ENCODE data around the gene GPRIN2.
"Not testable (repeated sequence)": the region's sequence is repeated elsewhere in the genome, so short reads cannot be mapped to it uniquely, and the experiment has no call there.

GPRIN2 gene

DNA sequence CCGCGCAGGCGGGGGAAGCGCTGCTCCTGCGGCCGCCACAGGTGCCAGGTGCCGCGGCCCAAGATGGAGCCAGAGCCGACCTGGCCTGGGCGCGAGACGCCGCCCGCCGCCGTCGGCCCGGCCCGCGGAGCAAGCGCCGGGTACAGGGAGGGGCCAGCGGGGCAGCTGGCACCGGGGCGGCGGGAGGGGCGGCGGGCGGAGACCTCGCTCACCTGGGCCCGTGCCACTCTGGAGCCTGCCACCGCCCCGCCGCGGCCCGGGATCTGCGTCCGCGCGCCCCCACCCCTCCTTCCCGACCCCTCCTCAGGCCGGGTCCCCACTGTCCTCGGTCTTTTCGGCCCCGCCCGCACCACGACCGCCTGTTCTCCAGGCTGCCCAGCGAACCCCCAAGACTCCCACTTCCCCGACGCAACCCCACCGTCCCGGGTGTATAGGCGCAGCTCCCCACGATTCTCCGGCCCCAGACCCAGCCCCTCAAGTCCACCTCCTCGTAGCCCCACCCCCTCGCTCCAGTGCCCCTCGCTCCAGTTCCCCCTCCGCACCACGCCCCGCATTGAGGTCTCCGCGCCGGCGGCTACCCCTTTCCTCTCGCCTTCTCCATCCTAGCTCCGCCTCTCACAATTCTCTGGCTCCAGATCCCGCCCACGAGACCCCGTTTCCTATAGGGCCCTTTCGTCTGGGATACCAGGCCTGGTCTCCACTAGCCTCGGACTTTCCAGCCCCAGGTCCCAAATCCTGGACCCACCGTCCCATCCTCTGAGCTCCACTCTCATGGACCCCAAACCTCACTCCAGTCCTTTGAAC, at the start of gene GPRIN2:
Gene GPRIN2 (minus strand): TSS at position 144 of the 804 bp plus-strand sequence. CDS start 5,922 bp downstream, outside the sequence.
- peak; percentile 82 for DNase-seq (ENCODE audit: low spot score)

DNA sequence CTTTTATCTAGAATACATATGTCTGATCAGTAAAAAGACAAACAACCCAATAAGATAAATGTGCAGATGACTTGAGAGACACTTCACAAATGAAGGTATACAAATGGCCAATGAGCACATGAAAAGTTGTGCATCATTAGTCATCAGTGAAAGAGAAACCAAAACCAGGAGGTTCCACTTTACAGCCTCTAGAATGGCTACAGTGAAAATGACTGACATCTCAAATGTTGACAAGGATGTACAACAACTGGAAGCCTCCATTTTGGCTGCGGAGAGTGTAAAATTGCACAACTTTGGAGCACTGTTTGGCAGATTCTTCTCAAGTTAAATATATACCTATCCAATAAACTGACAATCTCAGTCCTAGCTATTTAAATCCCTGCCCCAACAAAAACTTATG, 44.1 kb upstream of the GPRIN2 start:
- not testable (repeated sequence) for DNase-seq (ENCODE audit: low spot score)

DNA sequence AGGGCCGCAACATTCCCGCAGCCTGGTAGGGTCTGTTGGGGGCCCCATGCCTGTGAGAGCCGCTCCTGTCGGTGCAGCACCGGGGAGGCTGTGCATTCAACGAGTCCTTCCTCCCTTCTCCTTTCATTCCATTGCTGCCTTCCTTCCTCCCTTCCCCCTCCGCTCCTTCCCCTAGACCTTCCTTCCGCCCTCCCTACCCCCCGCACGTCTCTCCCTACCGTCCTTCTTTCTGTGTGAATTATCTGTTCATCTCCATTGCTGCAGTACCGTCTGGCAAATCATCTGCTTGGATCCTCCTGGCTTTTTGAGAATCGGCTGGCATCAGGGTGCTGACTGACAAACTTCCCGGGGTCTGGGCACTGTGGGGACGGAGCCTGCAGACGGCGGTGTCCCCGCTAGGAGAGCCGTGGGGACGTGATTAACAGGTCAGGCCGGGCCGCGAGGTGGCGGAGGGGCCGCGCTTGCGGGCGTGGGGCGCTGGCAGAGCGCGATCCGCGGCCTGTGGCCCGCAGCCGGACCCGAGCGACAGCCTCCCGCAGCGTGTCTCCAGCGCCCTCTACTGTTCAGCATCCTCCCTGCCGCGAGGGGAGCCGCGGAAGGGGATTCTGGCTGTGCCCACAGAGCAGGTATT, 41.3 kb upstream of the GPRIN2 start:
- DNase-seq (ENCODE audit: low spot score), result not testable (repeated sequence)

DNA sequence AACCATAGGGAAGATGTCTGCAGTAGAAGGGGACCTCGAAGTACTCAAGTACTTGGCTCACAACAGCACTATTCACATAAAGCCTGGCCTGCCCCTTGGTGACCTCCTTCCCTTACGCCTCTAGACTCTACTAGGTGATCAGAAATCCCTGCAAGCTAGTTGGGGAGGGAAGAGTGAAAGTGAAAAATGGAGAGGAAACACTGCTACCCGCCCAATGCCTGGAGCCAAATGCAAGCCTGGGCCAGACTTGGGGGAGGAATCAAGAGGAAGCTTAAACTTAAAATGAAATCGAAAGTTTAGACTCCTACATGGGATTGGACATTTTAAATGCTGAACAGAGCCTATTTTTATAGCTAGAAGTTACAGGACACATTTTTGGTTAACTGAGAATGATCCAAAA, 40.1 kb upstream of the GPRIN2 start:
- not testable (repeated sequence) for DNase-seq (ENCODE audit: low spot score)

DNA sequence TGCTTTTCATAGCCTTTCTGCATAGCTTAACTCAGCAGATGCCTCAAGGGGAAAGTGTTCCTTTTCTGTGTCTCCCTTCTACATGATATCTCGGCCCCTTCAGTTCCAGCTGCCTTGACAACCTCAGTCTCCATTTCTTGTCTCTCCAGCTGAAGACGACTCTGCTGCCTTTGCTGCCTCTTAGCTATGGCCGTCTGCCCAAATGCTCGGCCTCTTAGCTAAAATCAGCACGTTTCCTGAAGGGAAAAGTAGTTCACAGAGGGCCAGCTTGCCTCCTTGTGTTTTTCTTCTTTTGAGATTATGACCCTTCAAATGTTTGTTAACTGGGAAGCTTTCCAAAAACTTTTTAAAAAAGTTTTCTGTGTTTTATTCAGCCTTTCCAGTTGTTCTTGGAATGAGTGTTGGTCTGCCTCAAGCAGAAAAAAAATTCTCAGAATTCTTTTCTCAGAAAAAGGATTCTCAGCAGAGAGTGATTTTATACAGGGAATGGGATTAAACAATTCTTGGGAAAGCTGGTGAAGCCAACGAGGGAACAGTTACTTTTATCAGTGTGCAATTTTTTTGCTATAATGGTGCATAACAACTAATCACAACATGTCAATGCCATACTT, 38.1 kb upstream of the GPRIN2 start:
- DNase-seq (ENCODE audit: low spot score), result not testable (repeated sequence)

DNA sequence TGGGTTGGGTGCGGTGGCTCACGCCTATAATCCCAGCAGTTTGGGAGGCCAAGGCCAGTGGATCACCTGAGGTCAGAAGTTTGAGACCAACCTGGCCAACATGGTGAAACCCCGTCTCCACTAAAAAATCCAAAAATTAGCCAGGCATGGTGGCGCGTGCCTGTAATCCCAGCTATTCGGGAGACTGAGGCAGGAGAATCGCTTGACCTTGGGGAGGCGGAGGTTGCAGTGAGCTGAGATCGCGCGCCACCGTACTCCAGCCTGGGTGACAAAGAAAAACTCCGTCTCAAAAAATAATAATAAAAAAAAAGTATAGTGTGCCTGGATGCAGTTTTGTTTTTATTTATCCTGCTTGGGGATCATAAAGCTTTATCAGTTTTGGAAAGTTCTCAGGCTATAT, 36.8 kb upstream of the GPRIN2 start:
- not testable (repeated sequence) for DNase-seq (ENCODE audit: low spot score)

DNA sequence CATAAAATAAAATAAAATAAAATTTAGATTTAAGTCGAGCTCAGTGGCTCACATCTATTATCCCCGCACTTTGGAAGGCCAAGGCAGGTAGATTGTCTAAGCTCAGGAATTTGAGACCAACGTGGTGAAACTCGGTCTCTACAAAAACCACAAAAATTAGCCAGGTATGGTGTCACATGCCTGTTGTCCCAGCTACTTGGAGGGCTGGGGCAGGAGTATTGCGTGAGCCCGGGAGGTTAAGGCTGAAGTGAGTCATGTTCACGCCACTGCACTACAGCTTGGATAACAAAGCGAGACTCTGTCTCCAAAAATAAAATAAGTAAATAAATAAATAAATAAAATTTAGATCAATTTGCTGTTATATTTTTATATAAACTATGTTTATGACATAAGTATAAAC, 34.6 kb upstream of the GPRIN2 start:
- DNase-seq (ENCODE audit: low spot score), result not testable (repeated sequence)

DNA sequence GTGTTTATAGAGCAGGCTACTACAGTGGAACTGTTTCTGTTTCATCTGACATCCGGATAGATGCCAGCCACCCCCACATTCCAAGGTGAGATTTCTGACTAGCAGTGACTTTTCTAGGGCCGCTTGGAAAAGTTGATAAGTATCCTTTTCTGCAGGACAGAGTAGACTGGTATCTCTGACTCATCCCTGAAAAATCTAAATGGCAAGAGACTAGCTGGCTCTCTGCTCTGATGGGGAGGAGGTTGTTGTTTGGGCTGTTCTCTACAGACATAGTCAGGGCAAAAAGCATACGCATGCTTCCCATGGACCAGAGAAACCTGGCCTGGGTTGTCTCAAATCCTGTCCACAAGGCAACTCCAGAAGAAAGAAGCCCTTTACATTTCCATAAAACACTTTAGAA, 33.1 kb upstream of the GPRIN2 start:
- DNase-seq (ENCODE audit: low spot score), result not testable (repeated sequence)

DNA sequence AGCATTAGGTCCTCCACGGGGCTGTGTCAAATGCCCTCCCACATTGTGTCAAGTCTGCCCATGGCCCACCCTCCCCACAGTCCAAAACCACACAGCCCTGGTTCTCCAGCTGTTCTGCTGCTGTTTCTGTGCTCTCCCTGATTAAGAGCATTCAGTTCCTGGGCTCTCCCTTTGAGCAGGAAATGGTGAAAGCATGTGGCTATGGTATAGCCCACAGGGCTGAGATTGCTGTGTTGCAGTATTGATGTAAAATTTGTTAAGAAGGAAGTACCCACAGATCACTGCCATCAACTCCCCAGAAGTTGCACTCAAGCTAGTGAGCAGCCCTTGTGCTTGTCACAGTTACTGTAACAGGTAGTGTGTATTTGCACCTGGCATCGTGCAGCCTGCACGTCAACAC, 31.8 kb upstream of the GPRIN2 start:
- not testable (repeated sequence) for DNase-seq (ENCODE audit: low spot score)

DNA sequence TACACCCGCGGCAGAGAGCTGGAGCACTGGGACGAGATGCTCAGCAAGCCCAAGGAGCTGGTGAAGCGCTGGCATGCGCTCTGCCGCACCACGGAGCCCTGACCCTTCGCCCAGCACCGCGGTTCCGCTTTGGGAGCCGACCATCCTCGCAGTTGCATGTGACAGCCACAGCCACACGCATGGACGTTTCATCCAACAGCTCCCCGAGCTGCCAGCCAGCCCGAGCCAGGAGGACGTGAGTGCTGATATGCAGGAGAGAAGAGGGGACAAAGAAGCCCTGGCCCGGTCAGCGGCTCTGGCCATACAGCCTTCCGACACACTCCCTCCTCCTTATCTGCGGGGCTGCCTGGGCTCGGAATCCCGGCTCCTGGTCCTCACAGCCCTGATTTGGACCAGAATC, 31.1 kb upstream of the GPRIN2 start:
- DNase-seq (ENCODE audit: low spot score), result not testable (repeated sequence)

DNA sequence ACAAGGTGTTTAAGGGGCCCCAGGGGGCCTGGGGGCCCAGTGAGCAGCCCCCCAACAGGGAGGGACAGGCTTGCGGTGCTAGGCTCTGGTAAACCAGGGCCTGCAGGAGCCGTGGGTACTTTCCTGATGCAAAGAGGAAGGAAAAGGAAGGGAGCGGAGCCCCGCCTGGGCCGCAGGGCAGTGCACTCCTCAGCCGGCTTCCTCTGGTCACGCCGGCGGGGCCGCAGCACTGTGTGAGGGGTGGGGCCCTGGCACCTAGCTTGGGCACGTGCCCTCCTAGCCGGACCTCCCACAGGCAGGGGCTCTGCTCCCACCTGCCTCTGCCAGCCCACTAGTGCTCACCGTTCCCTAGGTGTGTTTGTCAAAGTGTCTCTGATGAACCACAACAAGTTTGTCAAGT, 28.8 kb upstream of the GPRIN2 start:
- not testable (repeated sequence) for DNase-seq (ENCODE audit: low spot score)

DNA sequence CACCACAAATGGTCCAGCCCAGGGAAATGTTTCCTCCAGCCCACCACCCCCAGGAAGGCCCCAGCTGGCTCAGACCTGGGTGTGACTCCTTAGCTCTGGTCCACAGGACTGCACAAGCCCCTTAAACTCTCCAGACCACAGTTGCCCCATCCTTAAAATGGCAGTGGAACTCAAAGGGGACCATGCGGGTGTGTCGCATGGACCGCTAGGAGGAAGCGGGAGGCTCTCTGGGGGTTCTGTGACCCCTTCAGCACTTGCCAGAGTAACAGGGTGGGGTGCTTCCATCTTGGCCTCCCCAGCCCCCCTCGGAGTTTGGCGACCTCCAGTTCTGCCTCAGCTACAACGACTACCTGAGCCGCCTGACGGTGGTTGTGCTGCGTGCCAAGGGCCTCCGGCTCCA, 27.7 kb upstream of the GPRIN2 start:
- DNase-seq (ENCODE audit: low spot score), result not testable (repeated sequence)

DNA sequence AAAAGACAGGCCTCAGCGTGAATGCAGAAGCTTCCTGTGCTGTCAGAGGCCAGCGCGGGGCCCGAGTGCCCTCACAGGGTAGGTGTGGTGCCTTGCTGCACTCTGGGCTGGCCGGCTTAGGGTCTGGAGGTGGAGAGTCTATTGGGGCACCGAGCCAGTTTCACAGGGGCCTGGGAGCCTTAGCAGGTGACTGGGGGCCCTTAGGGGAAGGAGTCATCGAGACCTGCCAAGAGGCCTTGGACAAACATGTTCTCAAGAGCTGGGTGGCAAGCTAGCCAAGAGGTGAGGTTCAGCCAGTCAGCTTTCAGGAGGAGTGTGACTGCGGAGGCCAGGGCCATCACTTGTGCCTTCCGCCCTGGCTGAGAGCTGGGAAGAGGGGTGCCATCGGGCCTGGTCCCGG, 26.1 kb upstream of the GPRIN2 start:
- DNase-seq (ENCODE audit: low spot score), result not testable (repeated sequence)

DNA sequence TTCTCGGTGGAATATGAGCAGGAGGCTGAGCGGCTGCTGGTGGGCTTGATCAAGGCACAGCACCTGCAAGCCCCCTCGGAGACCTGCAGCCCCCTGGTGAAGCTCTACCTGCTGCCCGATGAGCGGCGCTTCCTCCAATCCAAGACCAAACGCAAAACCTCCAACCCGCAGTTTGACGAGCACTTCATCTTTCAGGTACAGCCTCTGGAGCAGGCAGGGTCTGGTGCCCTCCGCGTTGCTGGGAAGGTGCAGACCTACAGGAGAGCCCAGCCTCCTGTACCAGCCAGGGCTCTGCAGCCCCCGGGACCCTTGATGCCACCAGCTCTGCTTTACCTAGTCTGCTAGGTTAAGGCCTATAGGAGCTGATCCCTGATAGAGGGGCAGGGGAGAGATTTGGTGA, 25.5 kb upstream of the GPRIN2 start:
- not testable (repeated sequence) for DNase-seq (ENCODE audit: low spot score)

DNA sequence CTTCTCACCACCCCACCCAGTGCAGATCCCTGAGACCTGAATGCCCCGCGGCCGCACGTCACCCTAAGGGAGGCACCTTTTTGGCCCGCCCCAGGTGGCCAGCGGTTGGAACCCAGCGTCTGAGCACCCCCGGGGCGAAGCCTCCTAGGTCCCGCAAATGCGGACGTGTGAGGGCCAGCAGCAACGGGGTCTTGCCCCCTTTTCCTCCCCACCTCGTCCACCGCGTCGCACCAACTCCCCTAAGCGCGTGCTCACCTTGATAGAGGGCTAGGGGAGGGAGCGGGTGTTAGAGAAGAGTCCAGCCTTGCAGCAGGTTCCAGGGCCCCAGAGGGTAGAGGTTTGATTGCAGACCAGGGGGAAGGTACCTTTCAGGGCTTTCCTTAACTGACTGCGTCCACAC, 22.9 kb upstream of the GPRIN2 start:
- not testable (repeated sequence) for DNase-seq (ENCODE audit: low spot score)

DNA sequence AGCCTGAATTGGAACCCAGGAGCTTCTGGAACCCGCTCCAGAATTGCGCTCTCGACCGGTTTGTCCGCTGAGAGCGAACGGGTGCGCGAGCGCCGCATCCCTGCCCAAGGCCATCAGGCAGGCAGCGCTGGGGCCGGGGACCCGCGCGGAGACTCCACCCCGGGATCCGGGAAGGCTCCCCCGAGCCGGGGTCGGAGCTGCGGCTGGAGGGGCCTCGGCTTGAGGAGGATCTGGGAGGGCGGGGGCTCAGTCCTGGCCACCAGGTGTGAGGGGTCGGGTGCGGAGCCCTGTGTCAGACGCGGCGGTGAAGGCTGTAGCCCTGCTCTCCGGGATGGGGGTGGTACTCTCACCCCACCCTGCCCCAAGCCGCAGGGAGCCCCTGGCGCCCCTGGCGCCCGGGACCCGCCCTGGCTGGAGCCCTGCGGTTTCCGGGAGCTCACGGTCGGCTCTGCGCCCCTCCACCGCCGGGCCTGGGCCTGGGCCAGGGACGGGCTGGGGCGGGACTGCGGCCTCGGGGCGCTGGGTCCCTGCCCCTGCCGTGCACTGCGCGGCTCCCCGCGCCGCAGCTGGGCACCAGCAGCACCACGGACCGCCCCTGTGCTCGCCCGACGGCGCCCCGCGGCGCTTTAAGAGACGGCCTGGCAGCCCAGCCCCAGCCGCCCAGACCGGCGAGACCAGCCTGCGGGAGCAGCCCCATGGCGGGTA, 22.2 kb upstream of the GPRIN2 start, which contains the start of gene SYT15:
Gene SYT15 (plus strand): TSS at position 655 of the 705 bp plus-strand sequence. CDS start 41 bp downstream, at position 696.
- DNase-seq (ENCODE audit: low spot score), result not testable (repeated sequence)

DNA sequence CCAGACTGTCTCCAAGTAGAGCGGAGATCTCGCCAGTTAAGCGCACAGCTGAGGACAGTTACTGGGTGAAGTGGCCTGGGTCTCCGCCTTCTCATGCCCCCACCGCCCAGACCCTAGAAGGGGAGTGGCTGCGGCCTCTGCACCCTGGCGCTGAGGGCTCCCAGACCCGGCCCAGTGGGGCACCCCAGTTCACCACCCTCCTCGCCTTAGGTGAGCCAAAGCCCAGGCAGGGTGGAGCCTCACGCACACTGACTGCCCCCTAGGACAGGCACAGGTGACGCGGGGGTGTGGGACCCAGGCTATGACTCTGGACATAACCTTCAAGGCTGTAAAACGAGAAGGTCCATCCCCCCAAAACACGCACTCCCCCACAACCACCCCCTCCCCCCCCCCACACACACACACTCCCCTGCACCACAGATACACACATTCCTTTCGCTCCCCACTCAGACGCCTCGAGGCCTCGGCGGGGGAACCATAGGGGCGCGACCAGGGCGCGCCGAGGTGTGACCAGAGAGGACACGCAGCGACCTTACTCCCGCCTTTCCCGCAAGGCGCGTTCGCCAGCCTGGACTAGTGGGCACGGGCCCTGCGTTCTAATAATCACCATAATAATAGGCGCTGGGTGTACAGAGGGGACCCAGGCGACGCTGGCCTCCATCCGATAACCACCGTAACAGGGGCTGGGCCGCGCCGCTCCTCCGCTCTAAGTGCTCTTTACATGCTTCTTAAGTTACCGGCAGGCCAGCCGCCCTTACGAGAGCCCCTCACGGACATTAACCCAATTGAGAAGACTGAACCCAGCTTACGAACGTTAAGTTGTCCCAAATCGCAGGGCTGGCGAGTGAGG, 21.4 kb upstream of the GPRIN2 start:
- DNase-seq (ENCODE audit: low spot score), result peak; percentile 32

DNA sequence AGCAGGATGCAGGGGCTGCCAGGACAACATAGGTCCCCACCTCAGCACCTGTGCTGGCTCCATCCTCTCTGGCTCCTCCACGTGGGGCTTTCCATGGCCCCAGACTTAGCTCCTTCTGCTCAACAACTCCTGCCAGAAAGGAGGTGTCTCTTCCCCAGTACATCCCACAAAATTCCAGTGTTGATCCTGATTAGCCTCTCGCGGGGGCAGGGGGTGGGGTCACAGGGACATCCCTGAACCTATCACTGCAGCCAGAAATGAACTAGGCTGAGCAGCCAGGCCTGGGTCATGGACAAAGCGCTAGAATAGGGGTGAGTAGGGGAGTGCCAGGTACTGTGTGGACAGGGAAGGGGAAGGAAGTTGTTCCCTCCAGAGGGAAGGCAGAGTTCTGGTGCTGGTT, 17.4 kb upstream of the GPRIN2 start:
- not testable (repeated sequence) for DNase-seq (ENCODE audit: low spot score)

DNA sequence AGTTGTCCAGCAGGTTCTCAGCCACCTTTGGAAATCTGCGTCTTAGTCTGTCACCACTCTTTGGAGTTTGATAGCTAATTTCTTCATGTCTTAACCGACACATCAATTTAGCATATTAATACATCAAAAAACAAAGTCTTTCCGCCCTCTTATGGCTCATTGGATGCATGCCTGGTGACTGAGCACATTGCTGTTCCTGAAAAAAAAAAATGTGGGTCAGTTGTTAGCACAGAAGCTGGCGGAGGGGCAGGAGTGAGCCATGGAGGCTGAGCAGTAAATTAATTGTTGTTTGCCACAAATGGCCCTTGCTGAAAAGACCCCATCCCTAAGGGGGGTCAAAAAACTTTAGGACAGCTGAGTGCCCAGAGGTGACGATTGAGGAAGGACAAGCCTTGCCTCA, 16.9 kb upstream of the GPRIN2 start:
- not testable (repeated sequence) for DNase-seq (ENCODE audit: low spot score)

DNA sequence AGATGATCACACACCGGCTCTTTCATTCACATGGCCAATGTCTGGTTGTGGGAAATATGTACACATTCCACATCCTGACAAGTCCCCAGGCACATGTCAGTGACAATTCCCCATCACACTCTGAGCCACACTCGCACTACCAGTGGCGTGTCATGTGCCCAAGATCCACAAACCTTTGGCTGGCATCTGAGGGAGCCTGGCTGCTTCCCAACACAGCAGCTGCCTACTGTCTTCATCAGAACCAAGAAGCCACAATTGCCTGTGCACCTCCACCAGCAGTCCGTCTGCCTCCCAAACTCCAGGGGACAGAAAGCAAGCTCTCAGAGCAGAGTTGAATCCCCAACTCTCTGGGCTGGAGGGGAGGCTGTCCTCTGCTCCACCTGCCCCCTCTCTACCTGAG, 16.3 kb upstream of the GPRIN2 start:
- DNase-seq (ENCODE audit: low spot score), result not testable (repeated sequence)

DNA sequence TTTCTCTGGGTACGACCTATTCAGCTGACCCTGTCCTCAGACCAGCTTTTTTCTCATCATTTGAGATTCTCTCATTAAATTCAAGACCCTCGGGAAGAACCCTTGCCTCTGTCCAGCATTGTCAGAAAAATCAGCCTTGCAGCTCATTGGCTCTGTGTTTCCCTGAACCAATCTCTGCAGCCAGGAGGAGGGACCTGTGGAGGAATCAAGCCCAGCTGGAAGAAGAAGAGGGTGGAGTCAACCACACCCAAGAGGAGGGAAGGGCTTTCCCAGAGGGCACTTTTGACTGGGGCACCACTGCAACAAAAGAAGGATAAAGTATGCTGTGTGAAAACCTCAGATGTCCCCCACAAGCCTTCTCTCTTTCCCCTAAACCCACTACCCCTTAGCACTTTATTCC, 14.2 kb upstream of the GPRIN2 start:
- not testable (repeated sequence) for DNase-seq (ENCODE audit: low spot score)

Measured in ecto neural progenitor cell (in vitro differentiated cells).